B cell (primary cell): ENCODE results near the gene CAPZB. TPM values are rescaled to one million over a fixed set of nuclear protein-coding genes. Genes with fewer than 3 reads are reported as not detected.

Source experiments
- ATAC-seq: fragments of 200-7000 bp; cut with Tn5 transposase; one replicate; pipeline ENCODE4 v1.10.0; 2021; ENCODE audit warnings: low read depth, mild to moderate bottlenecking, moderate number of reproducible peaks, moderate library complexity
- CTCF ChIA-PET: fragments of 350-600 bp; sonication (Branson Sonifier 250); formaldehyde crosslinking; loops from one replicate; lab custom pipeline; 2021; ENCODE audit warnings: antibody characterized with exemption, inconsistent platforms; lab: Charles Lee
- POLR2A ChIA-PET: fragments of 350-600 bp; sonication (Branson Sonifier 250); formaldehyde crosslinking; loops from one replicate; lab custom pipeline; 2021; ENCODE audit warnings: antibody characterized with exemption; lab: Charles Lee
- DNase-seq: peaks from one replicate; pipeline ENCODE4 v3.0.0; 2013
- H2AFZ ChIP-seq: 2 replicates; pipeline ENCODE4 v1.6.1; 2012; ENCODE audit warnings: mild to moderate bottlenecking, low read depth, low read length; ENCODE audit not compliant: insufficient read depth, poor library complexity, severe bottlenecking
- H3K27ac ChIP-seq, 2 donors: 1 replicate in 1 of 2; 2 replicates in 1 of 2; pipeline ENCODE4 v1.5.1; 2012 to 2013; ENCODE audit warnings: low read length in 2 of 2, mild to moderate bottlenecking in 2 of 2, moderate library complexity in 1 of 2
- H3K27me3 ChIP-seq, 4 experiments: fragments of 200-600 bp in 1 of 4; sonication (generic) in 1 of 4; replicated peaks in 1 of 4; 1 replicate in 2 of 4; 2 replicates in 2 of 4; pipeline versions ENCODE4 v1.6.1 to v1.7.0; 2013 to 2016; ENCODE audit warnings: low read length in 3 of 4, mild to moderate bottlenecking in 2 of 4, mixed read lengths in 1 of 4, moderate library complexity in 1 of 4; ENCODE audit not compliant: insufficient read depth in 4 of 4, control insufficient read depth in 3 of 4; ENCODE audit errors: control extremely low read depth in 1 of 4
- H3K36me3 ChIP-seq, 2 experiments: replicated peaks in 1 of 2; 1 replicate in 1 of 2; 2 replicates in 1 of 2; pipeline versions ENCODE4 v1.6.1 to v1.7.1; 2013; ENCODE audit warnings: low read length in 1 of 2; ENCODE audit not compliant: insufficient read depth in 2 of 2, control insufficient read depth in 1 of 2; ENCODE audit errors: control extremely low read depth in 1 of 2, extremely low read depth in 1 of 2
- H3K4me1 ChIP-seq, 2 donors: fragments of 200-600 bp in 1 of 2; sonication (generic) in 1 of 2; 1 replicate in 1 of 2; 2 replicates in 1 of 2; pipeline versions ENCODE4 v1.5.1 to v1.6.1; 2013 to 2017; ENCODE audit warnings: low read length in 2 of 2; ENCODE audit not compliant: control insufficient read depth in 2 of 2, insufficient read depth in 2 of 2
- H3K4me2 ChIP-seq: replicated peaks from 2 replicates; pipeline ENCODE3; 2012; ENCODE audit warnings: mild to moderate bottlenecking, low read depth, low read length; ENCODE audit not compliant: poor library complexity, severe bottlenecking
- H3K4me3 ChIP-seq, 5 experiments: fragments of 200-600 bp in 1 of 5; sonication (generic) in 1 of 5; 1 replicate in 3 of 5; 2 replicates in 2 of 5; pipeline versions ENCODE4 v1.5.1 to v1.7.0; 2011 to 2016; ENCODE audit warnings: low read length in 4 of 5, mild to moderate bottlenecking in 4 of 5, low read depth in 2 of 5, control low read depth in 1 of 5, moderate library complexity in 1 of 5; ENCODE audit not compliant: insufficient read depth in 1 of 5; ENCODE audit errors: control extremely low read depth in 1 of 5, extremely low read depth in 1 of 5
- H3K79me2 ChIP-seq: fragments of 200-600 bp; sonication (generic); one replicate; pipeline ENCODE4 v1.6.0; 2016; ENCODE audit warnings: low read length; ENCODE audit not compliant: control insufficient read depth, insufficient read depth
- H3K9ac ChIP-seq: fragments of 200-600 bp; sonication (generic); 2 replicates; pipeline ENCODE4 v1.6.1; 2017; ENCODE audit warnings: mild to moderate bottlenecking, low read length, moderate library complexity
- H3K9me3 ChIP-seq, 3 donors: one replicate each; pipeline versions ENCODE4 v1.6.1 to v1.7.1; 2013; ENCODE audit warnings: low read length in 2 of 3; ENCODE audit not compliant: control insufficient read depth in 2 of 3, insufficient read depth in 1 of 3; ENCODE audit errors: control extremely low read depth in 1 of 3
- H4K20me1 ChIP-seq: 2 replicates; pipeline ENCODE4 v1.6.0; 2012; ENCODE audit warnings: mild to moderate bottlenecking, low read length; ENCODE audit not compliant: insufficient read depth, control insufficient read depth, poor library complexity, severe bottlenecking
- H3K27ac Mint-ChIP-seq: one replicate; pipeline ENCODE4 v1.8.0; 2021; ENCODE audit warnings: mixed read lengths
- H3K27me3 Mint-ChIP-seq: one replicate; pipeline ENCODE4 v1.8.0; 2021; ENCODE audit warnings: mixed read lengths
- H3K4me1 Mint-ChIP-seq: one replicate; pipeline ENCODE4 v1.8.0; 2021; ENCODE audit warnings: mixed read lengths
- H3K4me3 Mint-ChIP-seq: one replicate; pipeline ENCODE4 v1.8.0; 2021; ENCODE audit warnings: mixed read lengths
- H3K9me3 Mint-ChIP-seq: one replicate; pipeline ENCODE4 v1.8.0; 2022; ENCODE audit warnings: mixed read lengths; ENCODE audit not compliant: insufficient read depth
- CTCF ChIP-seq: fragments of 200-600 bp; IDR thresholded peaks from one replicate; pipeline ENCODE4 v1.8.0; 2022; ENCODE audit warnings: antibody characterized with exemption, mild to moderate bottlenecking
- EZH2 ChIP-seq: IDR thresholded peaks from 2 replicates; pipeline ENCODE4 v1.6.1; 2012; ENCODE audit warnings: borderline replicate concordance, low read depth, mild to moderate bottlenecking, moderate library complexity, low read length; ENCODE audit not compliant: insufficient read depth, poor library complexity, severe bottlenecking
- whole genome bisulfite sequencing: methylation state at CpG from one replicate; pipeline ENCODE4 v1.1.5; 2013; ENCODE audit warnings: missing lambda C conversion rate; ENCODE audit not compliant: insufficient coverage; 5-methylcytosine and 5-hydroxymethylcytosine counted together
- intact Hi-C: fragments of 100-400 bp; cut with micrococcal nuclease; formaldehyde crosslinking; loops from one replicate; pipeline ENCODE4 v1.10.0; 2022
- polyA plus RNA-seq: library from polyadenylated mRNA; depleted of rRNA; stranded (reverse); fragments of >200 nt; gene quantifications from 2 replicates; pipeline ENCODE4 v1.2.3, GENCODE V29; 2012
- total RNA-seq, 2 donors: library from RNA; stranded (reverse); fragments of 120-200 nt in 1 of 2; gene quantifications; 1 replicate in 1 of 2; 2 replicates in 1 of 2; pipeline versions ENCODE4 v1.2.3 to v1.2.4, GENCODE V29; 2013 to 2022

The CAPZB gene
- total and polyA plus RNA-seq, 2 donors (not counting 1 experiment from before 2014, with no cell fraction given), result 126 to 193 TPM

- intact Hi-C loops, result loop anchor here (2.0 to 5.0 kb wide), 3 partner anchors 77 to 283 kb away; a partner anchor contains a TSS
- POLR2A ChIA-PET, result interaction anchor here (1.1 kb wide), 1 partner anchor 78 kb away, joined by 4 read pairs; no protein-coding TSS in a partner anchor
- Histone ChIP-seq H3K36me3 (peaks cover 1 to 11% of the 10 kb centered on the region in 2 experiments), H3K79me2 (peaks cover 24% of the 10 kb centered on the region), H3K4me3 (no peak overlapping the region), H3K9me3 (no peaks in the 10 kb centered on the region), H3K9ac (no peak overlapping the region), H3K27ac (peak overlapping the region; percentile 45 to 90), H3K27me3 (no peaks in the 10 kb centered on the region), H4K20me1 (peaks cover 19% of the 10 kb centered on the region), H2AFZ (no peak overlapping the region), H3K4me1 (peaks cover 62 to 65% of the 10 kb centered on the region in 2 donors), H3K4me2 (peak overlapping the region; percentile 95)
- H3K27ac Mint-ChIP-seq, result peak overlapping the region; percentile 73
- peak overlapping the region; percentile 76 for H3K4me3 Mint-ChIP-seq
- peaks cover 68% of the 10 kb centered on the region for H3K4me1 Mint-ChIP-seq
- H3K9me3 Mint-ChIP-seq, result no peaks in the 10 kb centered on the region
- TF ChIP-seq CTCF (no peak), EZH2 (no peak)
- 65% methylated on average over 6 of the region's 10 CpGs for WGBS
- DNase-seq, result peak; percentile 65
- H3K27me3 Mint-ChIP-seq, result no peaks in the 10 kb centered on the region
- CTCF ChIA-PET, result no interaction called here
- ATAC-seq, result no peak
Measured at GRCh38 chr1:19313961-19314882, 171.1 kb downstream of the CAPZB start.

GRCh38 chr1:19313636-19313959 is 171.7 kb downstream of the CAPZB start:
- H3K4me3 ChIP-seq, result no peak overlapping the region
- no peak for ATAC-seq
- Mint-ChIP-seq H3K4me1 (peaks cover 66% of the 10 kb centered on the region), H3K27ac (peak overlapping the region; percentile 73), H3K27me3 (no peaks in the 10 kb centered on the region), H3K9me3 (no peaks in the 10 kb centered on the region), H3K4me3 (peak overlapping the region; percentile 74)
- intact Hi-C loops, result loop anchor here (2.0 to 5.0 kb wide), 3 partner anchors 77 to 283 kb away; a partner anchor contains a TSS
- 89% methylated on average over 4 of the region's 4 CpGs for WGBS
- H3K36me3 ChIP-seq, result peaks cover 0 to 7% of the 10 kb centered on the region in 2 experiments
- H3K79me2 ChIP-seq, result peaks cover 21% of the 10 kb centered on the region
- H3K4me2 ChIP-seq, result peak overlapping the region; percentile 95
- no peaks in the 10 kb centered on the region for H3K27me3 ChIP-seq
- no peak for TF ChIP-seq EZH2
- no peak for TF ChIP-seq CTCF
- H3K4me1 ChIP-seq, result peaks cover 62 to 65% of the 10 kb centered on the region in 2 donors
- ChIA-PET POLR2A (interaction anchor here (1.1 kb wide), 1 partner anchor 79 kb away, joined by 4 read pairs; no protein-coding TSS in a partner anchor), CTCF (interaction anchor here (1.2 kb wide), 1 partner anchor 283 kb away, joined by 3 read pairs; a partner anchor contains a TSS)
- H2AFZ ChIP-seq, result no peak overlapping the region
- peak; percentile 30 for DNase-seq
- peaks cover 19% of the 10 kb centered on the region for H4K20me1 ChIP-seq
- H3K9me3 ChIP-seq, result no peaks in the 10 kb centered on the region
- peak overlapping the region; percentile 45 to 90 for H3K27ac ChIP-seq
- no peak overlapping the region for H3K9ac ChIP-seq
